KMS-11 (cell line): ENCODE results near the gene FBXL5.

Experiments
- H2AFZ ChIP-seq: fragments of 200-600 bp; sonication (generic); 2 replicates; pipeline ENCODE4 v1.6.1; 2016; ENCODE audit warnings: antibody characterized with exemption, mixed run types, low read depth
- H3K27ac ChIP-seq: fragments of 200-600 bp; sonication (generic); 2 replicates; pipeline ENCODE4 v1.6.1; 2016; ENCODE audit warnings: mild to moderate bottlenecking, mixed run types
- H3K27me3 ChIP-seq: fragments of 200-600 bp; sonication (generic); 2 replicates; pipeline ENCODE4 v1.6.1; 2017; ENCODE audit warnings: mild to moderate bottlenecking, low read depth, mixed run types, moderate library complexity; ENCODE audit not compliant: insufficient read depth
- H3K36me3 ChIP-seq: fragments of 200-600 bp; sonication (generic); 2 replicates; pipeline ENCODE4 v1.6.1; 2017; ENCODE audit warnings: mild to moderate bottlenecking, mixed run types; ENCODE audit not compliant: insufficient read depth
- H3K4me1 ChIP-seq: fragments of 200-600 bp; sonication (generic); 2 replicates; pipeline ENCODE4 v1.6.1; 2016; ENCODE audit warnings: mild to moderate bottlenecking, low read depth, mixed run types; ENCODE audit not compliant: poor library complexity, severe bottlenecking
- H3K4me2 ChIP-seq: fragments of 200-600 bp; sonication (generic); 2 replicates; pipeline ENCODE4 v1.7.0; 2016; ENCODE audit warnings: mild to moderate bottlenecking, mixed run types
- H3K4me3 ChIP-seq: fragments of 200-600 bp; sonication (generic); IDR thresholded peaks from 2 replicates; pipeline ENCODE4 v1.6.1; 2017; ENCODE audit warnings: low read depth, low read length, mixed read lengths; ENCODE audit not compliant: insufficient read depth
- H3K79me2 ChIP-seq: fragments of 200-600 bp; sonication (generic); 2 replicates; pipeline ENCODE4 v1.6.1; 2016; ENCODE audit warnings: low read depth, mixed run types; ENCODE audit not compliant: insufficient read depth
- H3K9ac ChIP-seq: fragments of 200-600 bp; sonication (generic); 2 replicates; pipeline ENCODE4 v1.6.1; 2016; ENCODE audit warnings: mild to moderate bottlenecking, mixed run types
- H4K20me1 ChIP-seq: fragments of 200-600 bp; sonication (generic); 2 replicates; pipeline ENCODE4 v1.6.1; 2016; ENCODE audit warnings: mild to moderate bottlenecking, mixed run types; ENCODE audit not compliant: insufficient read depth
- TF ChIP-seq, protein P1 (sequence below): fragments of 200-600 bp; sonication (generic); conservative IDR thresholded peaks from 2 replicates; pipeline ENCODE4 v1.6.1; 2017; ENCODE audit warnings: low read depth, mild to moderate bottlenecking, antibody characterized with exemption, low read length, moderate library complexity, mixed read lengths

Gene FBXL5

GRCh38 chr4:15585331-15585730 is 69.8 kb downstream of the FBXL5 start:
- no peak overlapping the region for H3K4me2 ChIP-seq
- H3K79me2 ChIP-seq: no peaks in the 10 kb centered on the region
- H3K27me3 ChIP-seq: no peaks in the 10 kb centered on the region
- H2AFZ ChIP-seq: no peak overlapping the region
- no peaks in the 10 kb centered on the region for H3K36me3 ChIP-seq
- no peaks in the 10 kb centered on the region for H4K20me1 ChIP-seq
- H3K4me3 ChIP-seq: no peak overlapping the region
- H3K9ac ChIP-seq: no peak overlapping the region
- TF ChIP-seq, protein P1, sequence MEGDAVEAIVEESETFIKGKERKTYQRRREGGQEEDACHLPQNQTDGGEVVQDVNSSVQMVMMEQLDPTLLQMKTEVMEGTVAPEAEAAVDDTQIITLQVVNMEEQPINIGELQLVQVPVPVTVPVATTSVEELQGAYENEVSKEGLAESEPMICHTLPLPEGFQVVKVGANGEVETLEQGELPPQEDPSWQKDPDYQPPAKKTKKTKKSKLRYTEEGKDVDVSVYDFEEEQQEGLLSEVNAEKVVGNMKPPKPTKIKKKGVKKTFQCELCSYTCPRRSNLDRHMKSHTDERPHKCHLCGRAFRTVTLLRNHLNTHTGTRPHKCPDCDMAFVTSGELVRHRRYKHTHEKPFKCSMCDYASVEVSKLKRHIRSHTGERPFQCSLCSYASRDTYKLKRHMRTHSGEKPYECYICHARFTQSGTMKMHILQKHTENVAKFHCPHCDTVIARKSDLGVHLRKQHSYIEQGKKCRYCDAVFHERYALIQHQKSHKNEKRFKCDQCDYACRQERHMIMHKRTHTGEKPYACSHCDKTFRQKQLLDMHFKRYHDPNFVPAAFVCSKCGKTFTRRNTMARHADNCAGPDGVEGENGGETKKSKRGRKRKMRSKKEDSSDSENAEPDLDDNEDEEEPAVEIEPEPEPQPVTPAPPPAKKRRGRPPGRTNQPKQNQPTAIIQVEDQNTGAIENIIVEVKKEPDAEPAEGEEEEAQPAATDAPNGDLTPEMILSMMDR: no peak
- H3K4me1 ChIP-seq: no peaks in the 10 kb centered on the region
- no peak overlapping the region for H3K27ac ChIP-seq

- H3K79me2 ChIP-seq: no peaks in the 10 kb centered on the region
Observed at GRCh38 chr4:15584785-15585184, 70.4 kb downstream of the FBXL5 start.

DNA sequence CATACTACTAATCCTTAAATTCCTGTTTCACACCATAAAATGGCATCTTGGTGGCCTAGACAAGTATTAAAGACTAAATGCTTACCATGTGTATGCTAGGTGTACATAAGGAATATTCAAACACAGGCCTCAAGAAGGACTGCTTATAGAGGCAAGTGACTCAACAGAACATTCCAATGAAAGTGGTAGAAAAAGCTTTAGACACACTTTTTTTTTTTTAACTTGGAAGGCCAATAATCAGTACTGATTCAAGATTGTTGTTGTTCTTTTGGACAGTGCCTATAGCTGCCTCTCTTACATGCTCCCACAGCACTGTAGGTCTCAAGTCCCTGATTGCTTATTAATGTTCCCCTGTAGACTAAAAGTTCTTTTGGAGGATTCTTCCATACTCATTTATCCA is 77.6 kb downstream of the FBXL5 start:
- no peaks in the 10 kb centered on the region for H3K4me1 ChIP-seq
- no peak overlapping the region for H3K4me2 ChIP-seq
- H2AFZ ChIP-seq: no peak overlapping the region
- H3K36me3 ChIP-seq: no peaks in the 10 kb centered on the region
- no peak overlapping the region for H3K4me3 ChIP-seq
- H3K9ac ChIP-seq: no peak overlapping the region
- no peak overlapping the region for H3K27ac ChIP-seq
- no peaks in the 10 kb centered on the region for H3K79me2 ChIP-seq
- TF ChIP-seq, protein P1: no peak
- H4K20me1 ChIP-seq: no peaks in the 10 kb centered on the region
- H3K27me3 ChIP-seq: no peaks in the 10 kb centered on the region

More at GRCh38 chr4:15584785-15585184, 70.4 kb downstream of the FBXL5 start:
- Histone ChIP-seq H4K20me1 (no peaks in the 10 kb centered on the region), H3K4me3 (no peak overlapping the region), H3K4me1 (no peaks in the 10 kb centered on the region), H3K27ac (no peak overlapping the region), H3K27me3 (no peaks in the 10 kb centered on the region), H3K36me3 (no peaks in the 10 kb centered on the region), H3K4me2 (no peak overlapping the region), H3K9ac (no peak overlapping the region), H2AFZ (no peak overlapping the region)
- TF ChIP-seq, protein P1: no peak

DNA sequence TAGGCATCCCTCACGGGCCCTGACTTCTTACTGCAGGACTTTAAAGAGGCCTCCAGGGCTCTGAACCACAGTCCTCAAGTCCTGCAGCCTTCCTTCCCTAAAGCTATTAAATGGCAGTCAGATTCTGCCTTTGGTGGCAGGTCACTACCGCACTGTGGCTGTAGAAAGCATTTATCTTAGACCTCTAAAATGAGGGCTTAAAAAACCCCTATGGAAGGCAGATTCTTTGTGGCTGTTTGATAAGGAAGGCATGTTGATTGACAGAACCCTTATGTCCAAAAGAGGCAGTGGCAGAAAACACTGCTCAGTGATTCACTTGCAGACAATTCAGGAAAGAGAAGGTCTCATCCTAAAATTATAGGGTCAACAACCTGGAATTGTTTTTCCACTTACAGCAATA is 79.2 kb downstream of the FBXL5 start:
- Histone ChIP-seq H3K27ac (no peak overlapping the region), H3K4me3 (no peak overlapping the region), H2AFZ (no peak overlapping the region), H3K4me2 (no peak overlapping the region), H3K79me2 (no peaks in the 10 kb centered on the region), H3K4me1 (no peaks in the 10 kb centered on the region), H3K9ac (no peak overlapping the region), H3K27me3 (no peaks in the 10 kb centered on the region), H4K20me1 (no peaks in the 10 kb centered on the region), H3K36me3 (no peaks in the 10 kb centered on the region)
- TF ChIP-seq, protein P1: no peak
